Mammary epithelial cell (primary cell): ENCODE results near the gene ELOVL1.

Experiments used
- CTCF ChIP-seq, 2 donors: IDR thresholded peaks in 1 of 2; conservative IDR thresholded peaks in 1 of 2; 2 replicates each; pipeline ENCODE4 v1.5.1; 2011 to 2012; ENCODE audit warnings: inconsistent platforms in 2 of 2, low read length in 2 of 2, mild to moderate bottlenecking in 2 of 2, control low read depth in 1 of 2, low read depth in 1 of 2; ENCODE audit not compliant: insufficient read depth in 1 of 2; ENCODE audit errors: extremely low read depth in 1 of 2
- EZH2 ChIP-seq: IDR thresholded peaks from 2 replicates; pipeline ENCODE4 v1.6.1; 2012; ENCODE audit warnings: low read length, inconsistent platforms, borderline replicate concordance

- TF ChIP-seq CTCF (conservative IDR thresholded peaks at IDR 0.05 in 1 of 2, IDR thresholded peaks at IDR 0.05 in 1 of 2; ENCODE audit: extremely low read depth in 1 of 2, insufficient read depth in 1 of 2, low read depth in 1 of 2, low read length in 2 of 2) = no peak
- no peak for TF ChIP-seq EZH2
Observed at GRCh38 chr1:43327549-43328292, 40.1 kb downstream of the ELOVL1 start.
